HEK293 (cell line): ENCODE measurements around the gene PPARGC1A.

Experiments used
- CTCF ChIA-PET: fragments of 350-600 bp; formaldehyde crosslinking; extraction: SDS; loops from one replicate; lab custom pipeline; 2021; ENCODE audit warnings: antibody characterized with exemption; lab: Yijun Ruan, JAX
- POLR2A ChIA-PET: fragments of 300-600 bp; formaldehyde crosslinking; extraction: SDS; loops from one replicate; lab custom pipeline; 2020; ENCODE audit warnings: antibody characterized with exemption, inconsistent platforms; lab: Yijun Ruan, JAX
- H3K27ac ChIP-seq: fragments of 200-500 bp; sonication (Bioruptor generic); 2 replicates; pipeline ENCODE4 v1.5.1; 2014; ENCODE audit warnings: low read depth, low read length, control low read depth, inconsistent platforms; ENCODE audit errors: extremely low read depth
- H3K36me3 ChIP-seq, 2 experiments: fragments of 200-500 bp in 1 of 2; sonication (Bioruptor generic) in 1 of 2; 1 replicate in 1 of 2; 2 replicates in 1 of 2; pipeline ENCODE4 v1.5.1; 2014 to 2017; ENCODE audit warnings: inconsistent platforms in 2 of 2, low read length in 2 of 2; ENCODE audit not compliant: control insufficient read depth in 2 of 2, insufficient read depth in 1 of 2
- H3K4me1 ChIP-seq: fragments of 200-500 bp; sonication (Bioruptor generic); 2 replicates; pipeline ENCODE4 v1.5.1; 2014; ENCODE audit warnings: mild to moderate bottlenecking, low read length, inconsistent platforms; ENCODE audit not compliant: control insufficient read depth, insufficient read depth
- H3K4me3 ChIP-seq: 2 replicates; pipeline ENCODE4 v1.5.1; 2011; ENCODE audit warnings: low read depth, mild to moderate bottlenecking, control low read depth, low read length, moderate library complexity
- H3K9me3 ChIP-seq: fragments of 200-500 bp; sonication (Bioruptor generic); 2 replicates; pipeline ENCODE4 v1.5.1; 2014; ENCODE audit warnings: low read depth, low read length, inconsistent platforms; ENCODE audit not compliant: control insufficient read depth, insufficient read depth
- BCL6B ChIP-seq: fragments of 450-650 bp; formaldehyde crosslinking; IDR thresholded peaks from 2 replicates; pipeline ENCODE4 v1.5.1; 2017; ENCODE audit warnings: missing biosample characterization, missing genetic modification characterization
- KLF10 ChIP-seq: fragments of 450-650 bp; IDR thresholded peaks from 2 replicates; pipeline ENCODE4 v1.5.1; 2018; ENCODE audit warnings: missing biosample characterization, mild to moderate bottlenecking, missing genetic modification characterization
- REPIN1 ChIP-seq: fragments of 450-650 bp; formaldehyde crosslinking; IDR thresholded peaks from 2 replicates; pipeline ENCODE4 v1.5.1; 2017; ENCODE audit warnings: missing biosample characterization, missing genetic modification characterization, low read depth
- ZBTB7A ChIP-seq: fragments of 450-650 bp; formaldehyde crosslinking; IDR thresholded peaks from 2 replicates; pipeline ENCODE4 v1.5.1; 2016; ENCODE audit warnings: low read depth, missing biosample characterization, missing genetic modification characterization
- ZNF121 ChIP-seq: fragments of 450-650 bp; formaldehyde crosslinking; IDR thresholded peaks from 2 replicates; pipeline ENCODE4 v1.5.1; 2016; ENCODE audit warnings: missing biosample characterization, missing genetic modification characterization
- ZNF18 ChIP-seq: fragments of 450-650 bp; formaldehyde crosslinking; IDR thresholded peaks from 2 replicates; pipeline ENCODE4 v1.5.1; 2016; ENCODE audit warnings: missing biosample characterization, missing genetic modification characterization
- ZNF19 ChIP-seq: fragments of 450-650 bp; formaldehyde crosslinking; IDR thresholded peaks from 2 replicates; pipeline ENCODE4; 2016; ENCODE audit warnings: missing biosample characterization, missing genetic modification characterization, low read depth
- ZNF266 ChIP-seq: fragments of 450-650 bp; formaldehyde crosslinking; IDR thresholded peaks from 2 replicates; pipeline ENCODE4 v1.5.1; 2016; ENCODE audit warnings: missing biosample characterization, missing genetic modification characterization, low read depth
- ZNF280D ChIP-seq: fragments of 450-650 bp; formaldehyde crosslinking; IDR thresholded peaks from 2 replicates; pipeline ENCODE4 v1.5.1; 2016; ENCODE audit warnings: missing biosample characterization, missing genetic modification characterization
- ZNF366 ChIP-seq: fragments of 450-650 bp; formaldehyde crosslinking; conservative IDR thresholded peaks from 2 replicates; pipeline ENCODE4 v1.5.1; 2016; ENCODE audit warnings: missing biosample characterization, missing genetic modification characterization
- ZNF404 ChIP-seq: fragments of 450-650 bp; formaldehyde crosslinking; IDR thresholded peaks from 2 replicates; pipeline ENCODE4 v1.5.1; 2017; ENCODE audit warnings: missing biosample characterization, missing genetic modification characterization
- ZNF501 ChIP-seq: fragments of 450-650 bp; formaldehyde crosslinking; IDR thresholded peaks from 2 replicates; pipeline ENCODE4 v1.5.1; 2016; ENCODE audit warnings: missing biosample characterization, missing genetic modification characterization
- ZNF660 ChIP-seq: fragments of 450-650 bp; IDR thresholded peaks from 2 replicates; pipeline ENCODE4 v1.5.1; 2018; ENCODE audit warnings: missing biosample characterization, mild to moderate bottlenecking, missing genetic modification characterization
- TF ChIP-seq, protein P1 (sequence below): fragments of 450-650 bp; formaldehyde crosslinking; IDR thresholded peaks from 2 replicates; pipeline ENCODE4 v1.5.1; 2016; ENCODE audit warnings: missing biosample characterization, missing genetic modification characterization
- TF ChIP-seq, protein P2 (sequence below): fragments of 450-650 bp; formaldehyde crosslinking; IDR thresholded peaks from 2 replicates; pipeline ENCODE4 v1.5.1; 2016; ENCODE audit warnings: missing biosample characterization, missing genetic modification characterization, borderline replicate concordance
- TF ChIP-seq, protein P3 (sequence below): fragments of 450-650 bp; formaldehyde crosslinking; IDR thresholded peaks from 2 replicates; pipeline ENCODE4 v1.5.1; 2016; ENCODE audit warnings: missing biosample characterization, missing genetic modification characterization

The PPARGC1A gene

DNA sequence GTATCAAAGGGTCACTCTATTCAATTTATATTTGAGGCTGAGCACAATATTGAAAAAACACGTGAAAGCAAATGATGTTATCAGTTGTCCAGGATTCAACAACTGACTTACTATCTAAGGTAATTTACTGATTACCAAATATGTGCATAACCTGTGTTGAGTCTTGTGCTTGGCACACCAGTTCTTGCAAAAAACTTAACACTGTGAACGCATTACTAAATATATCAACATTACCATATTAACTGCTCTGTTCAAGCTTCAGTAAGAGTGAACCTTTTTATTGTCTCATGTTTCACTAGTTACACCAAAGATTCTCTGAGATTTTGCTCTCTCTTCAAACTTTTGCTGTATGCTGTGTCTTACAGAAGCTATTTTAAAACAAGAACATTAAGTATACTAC lies 38.4 kb downstream of the PPARGC1A start:
- TF ChIP-seq ZNF266 = no peak
- no peak for TF ChIP-seq ZBTB7A (tag by site-specific recombination)
- TF ChIP-seq, protein P1, sequence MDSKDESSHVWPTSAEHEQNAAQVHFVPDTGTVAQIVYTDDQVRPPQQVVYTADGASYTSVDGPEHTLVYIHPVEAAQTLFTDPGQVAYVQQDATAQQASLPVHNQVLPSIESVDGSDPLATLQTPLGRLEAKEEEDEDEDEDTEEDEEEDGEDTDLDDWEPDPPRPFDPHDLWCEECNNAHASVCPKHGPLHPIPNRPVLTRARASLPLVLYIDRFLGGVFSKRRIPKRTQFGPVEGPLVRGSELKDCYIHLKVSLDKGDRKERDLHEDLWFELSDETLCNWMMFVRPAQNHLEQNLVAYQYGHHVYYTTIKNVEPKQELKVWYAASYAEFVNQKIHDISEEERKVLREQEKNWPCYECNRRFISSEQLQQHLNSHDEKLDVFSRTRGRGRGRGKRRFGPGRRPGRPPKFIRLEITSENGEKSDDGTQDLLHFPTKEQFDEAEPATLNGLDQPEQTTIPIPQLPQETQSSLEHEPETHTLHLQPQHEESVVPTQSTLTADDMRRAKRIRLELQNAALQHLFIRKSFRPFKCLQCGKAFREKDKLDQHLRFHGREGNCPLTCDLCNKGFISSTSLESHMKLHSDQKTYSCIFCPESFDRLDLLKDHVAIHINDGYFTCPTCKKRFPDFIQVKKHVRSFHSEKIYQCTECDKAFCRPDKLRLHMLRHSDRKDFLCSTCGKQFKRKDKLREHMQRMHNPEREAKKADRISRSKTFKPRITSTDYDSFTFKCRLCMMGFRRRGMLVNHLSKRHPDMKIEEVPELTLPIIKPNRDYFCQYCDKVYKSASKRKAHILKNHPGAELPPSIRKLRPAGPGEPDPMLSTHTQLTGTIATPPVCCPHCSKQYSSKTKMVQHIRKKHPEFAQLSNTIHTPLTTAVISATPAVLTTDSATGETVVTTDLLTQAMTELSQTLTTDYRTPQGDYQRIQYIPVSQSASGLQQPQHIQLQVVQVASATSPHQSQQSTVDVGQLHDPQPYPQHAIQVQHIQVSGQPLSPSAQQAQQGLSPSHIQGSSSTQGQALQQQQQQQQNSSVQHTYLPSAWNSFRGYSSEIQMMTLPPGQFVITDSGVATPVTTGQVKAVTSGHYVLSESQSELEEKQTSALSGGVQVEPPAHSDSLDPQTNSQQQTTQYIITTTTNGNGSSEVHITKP (tag by site-specific recombination) = no peak
- no peak for TF ChIP-seq ZNF660 (tag by site-specific recombination)
- no peak for TF ChIP-seq ZNF366 (tag by site-specific recombination)
- no peak for TF ChIP-seq ZNF121 (tag by site-specific recombination)
- TF ChIP-seq ZNF404 (tag by site-specific recombination) = no peak
- TF ChIP-seq ZNF18 (tag by site-specific recombination) = no peak
- TF ChIP-seq, protein P2, sequence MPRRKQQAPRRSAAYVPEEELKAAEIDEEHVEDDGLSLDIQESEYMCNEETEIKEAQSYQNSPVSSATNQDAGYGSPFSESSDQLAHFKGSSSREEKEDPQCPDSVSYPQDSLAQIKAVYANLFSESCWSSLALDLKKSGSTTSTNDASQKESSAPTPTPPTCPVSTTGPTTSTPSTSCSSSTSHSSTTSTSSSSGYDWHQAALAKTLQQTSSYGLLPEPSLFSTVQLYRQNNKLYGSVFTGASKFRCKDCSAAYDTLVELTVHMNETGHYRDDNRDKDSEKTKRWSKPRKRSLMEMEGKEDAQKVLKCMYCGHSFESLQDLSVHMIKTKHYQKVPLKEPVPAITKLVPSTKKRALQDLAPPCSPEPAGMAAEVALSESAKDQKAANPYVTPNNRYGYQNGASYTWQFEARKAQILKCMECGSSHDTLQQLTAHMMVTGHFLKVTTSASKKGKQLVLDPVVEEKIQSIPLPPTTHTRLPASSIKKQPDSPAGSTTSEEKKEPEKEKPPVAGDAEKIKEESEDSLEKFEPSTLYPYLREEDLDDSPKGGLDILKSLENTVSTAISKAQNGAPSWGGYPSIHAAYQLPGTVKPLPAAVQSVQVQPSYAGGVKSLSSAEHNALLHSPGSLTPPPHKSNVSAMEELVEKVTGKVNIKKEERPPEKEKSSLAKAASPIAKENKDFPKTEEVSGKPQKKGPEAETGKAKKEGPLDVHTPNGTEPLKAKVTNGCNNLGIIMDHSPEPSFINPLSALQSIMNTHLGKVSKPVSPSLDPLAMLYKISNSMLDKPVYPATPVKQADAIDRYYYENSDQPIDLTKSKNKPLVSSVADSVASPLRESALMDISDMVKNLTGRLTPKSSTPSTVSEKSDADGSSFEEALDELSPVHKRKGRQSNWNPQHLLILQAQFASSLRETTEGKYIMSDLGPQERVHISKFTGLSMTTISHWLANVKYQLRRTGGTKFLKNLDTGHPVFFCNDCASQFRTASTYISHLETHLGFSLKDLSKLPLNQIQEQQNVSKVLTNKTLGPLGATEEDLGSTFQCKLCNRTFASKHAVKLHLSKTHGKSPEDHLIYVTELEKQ (tag by site-specific recombination) = no peak
- ChIA-PET CTCF (no interaction called here), POLR2A (no interaction called here)
- Histone ChIP-seq H3K4me3 (no peak overlapping the region), H3K27ac (no peak overlapping the region), H3K9me3 (no peaks in the 10 kb centered on the region), H3K36me3 (no peaks in the 10 kb centered on the region), H3K4me1 (no peaks in the 10 kb centered on the region)

GRCh38 chr4:23847158-23847557 lies 42.7 kb downstream of the PPARGC1A start:
- CTCF ChIA-PET = no interaction called here
- no peak for TF ChIP-seq KLF10 (tag by site-specific recombination)
- TF ChIP-seq ZNF501 (tag by site-specific recombination) = no peak
- TF ChIP-seq, protein P3, sequence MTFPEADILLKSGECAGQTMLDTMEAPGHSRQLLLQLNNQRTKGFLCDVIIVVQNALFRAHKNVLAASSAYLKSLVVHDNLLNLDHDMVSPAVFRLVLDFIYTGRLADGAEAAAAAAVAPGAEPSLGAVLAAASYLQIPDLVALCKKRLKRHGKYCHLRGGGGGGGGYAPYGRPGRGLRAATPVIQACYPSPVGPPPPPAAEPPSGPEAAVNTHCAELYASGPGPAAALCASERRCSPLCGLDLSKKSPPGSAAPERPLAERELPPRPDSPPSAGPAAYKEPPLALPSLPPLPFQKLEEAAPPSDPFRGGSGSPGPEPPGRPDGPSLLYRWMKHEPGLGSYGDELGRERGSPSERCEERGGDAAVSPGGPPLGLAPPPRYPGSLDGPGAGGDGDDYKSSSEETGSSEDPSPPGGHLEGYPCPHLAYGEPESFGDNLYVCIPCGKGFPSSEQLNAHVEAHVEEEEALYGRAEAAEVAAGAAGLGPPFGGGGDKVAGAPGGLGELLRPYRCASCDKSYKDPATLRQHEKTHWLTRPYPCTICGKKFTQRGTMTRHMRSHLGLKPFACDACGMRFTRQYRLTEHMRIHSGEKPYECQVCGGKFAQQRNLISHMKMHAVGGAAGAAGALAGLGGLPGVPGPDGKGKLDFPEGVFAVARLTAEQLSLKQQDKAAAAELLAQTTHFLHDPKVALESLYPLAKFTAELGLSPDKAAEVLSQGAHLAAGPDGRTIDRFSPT (tag by site-specific recombination) = no peak
- TF ChIP-seq ZNF19 (tag by site-specific recombination) = no peak
- no peak for TF ChIP-seq ZNF280D (tag by site-specific recombination)
- no peak for TF ChIP-seq BCL6B (tag by site-specific recombination)
- no peak for TF ChIP-seq REPIN1 (tag by site-specific recombination)
- TF ChIP-seq, all 188 proteins: peak for 0
- Histone ChIP-seq H3K4me3 (no peak overlapping the region), H3K9me3 (no peaks in the 10 kb centered on the region), H3K36me3 (no peaks in the 10 kb centered on the region), H3K4me1 (no peaks in the 10 kb centered on the region), H3K27ac (no peak overlapping the region)
- POLR2A ChIA-PET = no interaction called here
